ENCODE data around the gene ADCYAP1R1. TPM values are rescaled to one million over a fixed set of nuclear protein-coding genes. Genes with fewer than 3 reads are reported as not detected.
"Not testable (repeated sequence)": the region's sequence is repeated elsewhere in the genome, so short reads cannot be mapped to it uniquely, and the experiment has no call there.

The ADCYAP1R1 gene
- total RNA-seq, 6 experiments from 2014 or later, result 0.05 to 0.37 (median 0.29) TPM

- Histone ChIP-seq H3K36me3 (no peaks in the 10 kb centered on the region), H3K4me3 (no peak overlapping the region), H3K27me3 (no peaks in the 10 kb centered on the region), H3K9me3 (no peaks in the 10 kb centered on the region), H3K4me1 (no peaks in the 10 kb centered on the region), H3K27ac (no peak overlapping the region)
- 74% methylated on average over 3 of the region's 4 CpGs for WGBS (ENCODE audit: insufficient coverage, low coverage, low lambda C conversion rate, missing lambda C conversion rate)
- ATAC-seq (no peak), DNase-seq (no peak)
- TF ChIP-seq POLR2A (IDR thresholded peaks at IDR 0.05) (no peak), CTCF (IDR thresholded peaks at IDR 0.05) (no peak)
- intact Hi-C loops (cut with DNase I), result no loop called here
Observed at GRCh38 chr7:31146538-31146937, 94.4 kb downstream of the ADCYAP1R1 start.

GRCh38 chr7:31151849-31152248 lies 99.7 kb downstream of the ADCYAP1R1 start:
- Histone ChIP-seq H3K27ac (no peak overlapping the region), H3K27me3 (no peaks in the 10 kb centered on the region), H3K9me3 (no peaks in the 10 kb centered on the region), H3K4me1 (no peaks in the 10 kb centered on the region), H3K4me3 (no peak overlapping the region), H3K36me3 (no peaks in the 10 kb centered on the region)
- no peak for DNase-seq
- ATAC-seq, result no peak
- intact Hi-C loops (cut with DNase I), result no loop called here
- 31% methylated on average over 2 of the region's 2 CpGs for WGBS (ENCODE audit: insufficient coverage, low coverage, low lambda C conversion rate, missing lambda C conversion rate)
- TF ChIP-seq CTCF (IDR thresholded peaks at IDR 0.05), result no peak
- no peak for TF ChIP-seq POLR2A (IDR thresholded peaks at IDR 0.05)

GRCh38 chr7:31153318-31153717 lies 101.2 kb downstream of the ADCYAP1R1 start:
- 59% methylated on average over 3 of the region's 20 CpGs for WGBS (ENCODE audit: insufficient coverage, low coverage, low lambda C conversion rate, missing lambda C conversion rate)
- ATAC-seq; H3K36me3 ChIP-seq; H3K9me3 ChIP-seq; H3K4me1 ChIP-seq; DNase-seq; intact Hi-C loops (cut with DNase I); H3K27ac ChIP-seq; H3K4me3 ChIP-seq; H3K27me3 ChIP-seq: not testable (repeated sequence)

GRCh38 chr7:31160941-31161340 lies 108.8 kb downstream of the ADCYAP1R1 start:
- Histone ChIP-seq H3K4me1 (no peaks in the 10 kb centered on the region), H3K36me3 (no peaks in the 10 kb centered on the region), H3K9me3 (no peaks in the 10 kb centered on the region), H3K4me3 (no peak overlapping the region), H3K27ac (no peak overlapping the region), H3K27me3 (no peaks in the 10 kb centered on the region)
- intact Hi-C loops (cut with DNase I), result no loop called here
- TF ChIP-seq CTCF (IDR thresholded peaks at IDR 0.05), result no peak
- TF ChIP-seq POLR2A (IDR thresholded peaks at IDR 0.05), result no peak
- 75% methylated on average over 1 of the region's 5 CpGs for WGBS (ENCODE audit: insufficient coverage, low coverage, low lambda C conversion rate, missing lambda C conversion rate)
- ATAC-seq, result no peak
- no peak for DNase-seq

Small RNAs within 50 kb of the gene (small RNA-seq; reads per million reads assigned to genes)
- 0 reads per million in 2 experiments for gene AC006466.1

Other genes with a start within 250 kb of the ADCYAP1R1 start
- 10 to 100 TPM; 11.3 to 20.8 (median 14.8) TPM for gene AQP1, start 140.5 kb upstream of the ADCYAP1R1 start, total RNA-seq
- under 1 TPM in 3 of 6 experiments, not detected in 3; 0.37 to 0.60 (median 0.59) TPM for gene GHRHR, start 88.4 kb upstream of the ADCYAP1R1 start, total RNA-seq

Data from right lobe of liver (tissue), 6 donors.